ENCODE results near the gene PLEKHM3. TPM values are rescaled to one million over a fixed set of nuclear protein-coding genes. Genes with fewer than 3 reads are reported as not detected.

PLEKHM3 gene
- total RNA-seq, 1 experiment from 2014 or later = 2.5 TPM

GRCh38 chr2:207831584-207832248, 193.6 kb downstream of the PLEKHM3 start:
- intact Hi-C loops (cut with micrococcal nuclease; ENCODE audit: unreplicated experiment) = no loop called here
- no TSS peak for BruUV-seq (replicated peaks)
- no peak overlapping the region for H3K4me3 ChIP-seq (ENCODE audit: low read depth in 2 of 2, low read length in 2 of 2)
- TF ChIP-seq TCF7L2 (IDR thresholded peaks at IDR 0.05; ENCODE audit: low read depth, low read length) (no peak), POLR2AphosphoS5 (IDR thresholded peaks at IDR 0.05; ENCODE audit: low read depth, low read length) (no peak), REST (IDR thresholded peaks at IDR 0.05; ENCODE audit: insufficient read depth in 1 of 2, low read depth in 2 of 2, low read length in 1 of 2) (no peak), CTCF (IDR thresholded peaks at IDR 0.05) (no peak), SIN3A (IDR thresholded peaks at IDR 0.05; ENCODE audit: borderline replicate concordance, insufficient read depth, low read depth, low read length) (no peak)
- in situ Hi-C loops (cut with HindIII; ENCODE audit: low pct_unique_long_range_greater_than_20kb, low sequenced_read_pairs) = no loop called here
- no peak for ATAC-seq
- no peaks in the 10 kb centered on the region for H3K27me3 ChIP-seq (ENCODE audit: control insufficient read depth, insufficient read depth, low read length)
- peaks cover 19% of the 10 kb centered on the region for H3K4me1 ChIP-seq (ENCODE audit: control insufficient read depth, insufficient read depth, low read length)
- H3K27ac ChIP-seq (ENCODE audit: low read length) = no peak overlapping the region
- ChIA-PET POLR2A (no interaction called here), CTCF (no interaction called here)
- no peak for DNase-seq (ENCODE audit: low read depth, low spot score)
- H3K36me3 ChIP-seq (ENCODE audit: control insufficient read depth, insufficient read depth, low read length) = no peaks in the 10 kb centered on the region
- H3K9me3 ChIP-seq (ENCODE audit: control insufficient read depth, insufficient read depth, low read depth, low read length) = no peaks in the 10 kb centered on the region

GRCh38 chr2:207830778-207831438, 194.4 kb downstream of the PLEKHM3 start:
- no peaks in the 10 kb centered on the region for H3K36me3 ChIP-seq (ENCODE audit: control insufficient read depth, insufficient read depth, low read length)
- H3K4me1 ChIP-seq (ENCODE audit: control insufficient read depth, insufficient read depth, low read length) = peaks cover 19% of the 10 kb centered on the region
- H3K4me3 ChIP-seq (ENCODE audit: low read depth in 2 of 2, low read length in 2 of 2) = no peak overlapping the region
- ATAC-seq (no peak), DNase-seq (ENCODE audit: low read depth, low spot score) (no peak)
- in situ Hi-C loops (cut with HindIII; ENCODE audit: low pct_unique_long_range_greater_than_20kb, low sequenced_read_pairs) = no loop called here
- CTCF ChIA-PET = no interaction called here
- intact Hi-C loops (cut with micrococcal nuclease; ENCODE audit: unreplicated experiment) = no loop called here
- BruUV-seq (replicated peaks) = no TSS peak
- H3K9me3 ChIP-seq (ENCODE audit: control insufficient read depth, insufficient read depth, low read depth, low read length) = no peaks in the 10 kb centered on the region
- TF ChIP-seq SIN3A (IDR thresholded peaks at IDR 0.05; ENCODE audit: borderline replicate concordance, insufficient read depth, low read depth, low read length) = no peak
- TF ChIP-seq TCF7L2 (IDR thresholded peaks at IDR 0.05; ENCODE audit: low read depth, low read length) = no peak
- no peak for TF ChIP-seq POLR2AphosphoS5 (IDR thresholded peaks at IDR 0.05; ENCODE audit: low read depth, low read length)
- TF ChIP-seq CTCF (IDR thresholded peaks at IDR 0.05) = no peak
- no peak for TF ChIP-seq REST (IDR thresholded peaks at IDR 0.05; ENCODE audit: insufficient read depth in 1 of 2, low read depth in 2 of 2, low read length in 1 of 2)
- POLR2A ChIA-PET = no interaction called here
- no peak overlapping the region for H3K27ac ChIP-seq (ENCODE audit: low read length)
- no peaks in the 10 kb centered on the region for H3K27me3 ChIP-seq (ENCODE audit: control insufficient read depth, insufficient read depth, low read length)

Measured in Panc1 (cell line).